SK-N-SH (cell line): ENCODE results near the gene SCNN1B. TPM values are rescaled to one million over a fixed set of nuclear protein-coding genes. Genes with fewer than 3 reads are reported as not detected.

ENCODE experiments used
- CTCF ChIA-PET: fragments of 300-600, 350-600 bp; formaldehyde crosslinking; extraction: SDS; loops from one replicate; lab custom pipeline; 2021; lab: Yijun Ruan, JAX
- POLR2A ChIA-PET: fragments of 350-600 bp; sonication (Branson Sonifier 250); formaldehyde crosslinking; extraction: SDS; loops from one replicate; lab custom pipeline; 2020; ENCODE audit warnings: antibody characterized with exemption, inconsistent platforms; lab: Yijun Ruan, JAX
- DNase-seq: peaks from one replicate; pipeline ENCODE4 v3.0.0; 2012
- H2AFZ ChIP-seq: fragments of 200-600 bp; sonication (generic); 2 replicates; pipeline ENCODE4 v1.8.1; 2016; ENCODE audit warnings: antibody characterized with exemption, mild to moderate bottlenecking, low read depth
- H3F3A ChIP-seq: fragments of 200-600 bp; sonication (generic); replicated peaks from 2 replicates; pipeline ENCODE3; 2016; ENCODE audit warnings: antibody characterized with exemption, mild to moderate bottlenecking; ENCODE audit not compliant: insufficient read depth
- H3K27ac ChIP-seq, 2 experiments: fragments of 200-500 bp in 1 of 2; fragments of 200-600 bp in 1 of 2; sonication (Bioruptor generic) in 1 of 2; sonication (generic), shearing (Covaris generic) in 1 of 2; 2 replicates each; pipeline versions ENCODE4 v1.5.1 to v1.6.1; 2014 to 2016; ENCODE audit warnings: low read depth in 2 of 2, inconsistent platforms in 1 of 2, low read length in 1 of 2, mild to moderate bottlenecking in 1 of 2, mixed read lengths in 1 of 2
- H3K27me3 ChIP-seq: fragments of 200-600 bp; sonication (generic), shearing (Covaris generic); 2 replicates; pipeline ENCODE4 v1.6.1; 2016; ENCODE audit warnings: mixed run types; ENCODE audit not compliant: insufficient read depth
- H3K36me3 ChIP-seq, 2 experiments: fragments of 200-500 bp in 1 of 2; fragments of 200-600 bp in 1 of 2; sonication (Bioruptor generic) in 1 of 2; sonication (generic) in 1 of 2; replicated peaks in 1 of 2; 2 replicates each; pipeline versions ENCODE3 to v1.5.1; 2014 to 2016; ENCODE audit warnings: low read length in 1 of 2, mild to moderate bottlenecking in 1 of 2; ENCODE audit not compliant: insufficient read depth in 2 of 2, control insufficient read depth in 1 of 2
- H3K4me1 ChIP-seq, 2 experiments: fragments of 200-500 bp in 1 of 2; fragments of 200-600 bp in 1 of 2; sonication (Bioruptor generic) in 1 of 2; sonication (generic), shearing (Covaris generic) in 1 of 2; 2 replicates each; pipeline versions ENCODE4 v1.5.1 to v1.6.1; 2014 to 2016; ENCODE audit warnings: low read depth in 1 of 2, low read length in 1 of 2, mixed run types in 1 of 2; ENCODE audit not compliant: insufficient read depth in 2 of 2, control insufficient read depth in 1 of 2
- H3K4me2 ChIP-seq: fragments of 200-600 bp; sonication (generic), shearing (Covaris generic); 2 replicates; pipeline ENCODE4 v1.6.1; 2017; ENCODE audit warnings: mixed run types
- H3K4me3 ChIP-seq, 2 experiments: fragments of 200-500 bp in 1 of 2; fragments of 200-600 bp in 1 of 2; sonication (Bioruptor generic) in 1 of 2; sonication (generic), shearing (Covaris generic) in 1 of 2; 2 replicates each; pipeline versions ENCODE4 v1.5.1 to v1.8.1; 2014 to 2016; ENCODE audit warnings: low read depth in 2 of 2, inconsistent platforms in 1 of 2, low read length in 1 of 2, mild to moderate bottlenecking in 1 of 2, mixed read lengths in 1 of 2, moderate library complexity in 1 of 2
- H3K79me2 ChIP-seq: fragments of 200-600 bp; sonication (generic); 2 replicates; pipeline ENCODE4 v1.8.1; 2017; ENCODE audit warnings: mild to moderate bottlenecking; ENCODE audit not compliant: insufficient read depth
- H3K9ac ChIP-seq: fragments of 200-600 bp; sonication (generic); 2 replicates; pipeline ENCODE4 v1.6.1; 2017; ENCODE audit warnings: mixed run types
- H3K9me2 ChIP-seq: fragments of 200-600 bp; sonication (generic); 2 replicates; pipeline ENCODE4 v1.6.1; 2017; ENCODE audit warnings: mixed run types
- H3K9me3 ChIP-seq: fragments of 200-600 bp; sonication (generic); 2 replicates; pipeline ENCODE4 v1.6.1; 2017; ENCODE audit warnings: mixed run types, mild to moderate bottlenecking, moderate library complexity
- H4K20me1 ChIP-seq: fragments of 200-600 bp; sonication (generic); 2 replicates; pipeline ENCODE4 v1.6.1; 2017; ENCODE audit warnings: mild to moderate bottlenecking, mixed run types; ENCODE audit not compliant: insufficient read depth
- CHD2 ChIP-seq: fragments of 150-350 bp; IDR thresholded peaks from 2 replicates; pipeline ENCODE4 v1.6.1; 2018; ENCODE audit warnings: low read length; ENCODE audit not compliant: partially characterized antibody
- EP300 ChIP-seq, 2 experiments: IDR thresholded peaks; 2 replicates each; pipeline versions ENCODE4 v1.4.0 to v1.6.1; 2012; ENCODE audit warnings: borderline replicate concordance in 1 of 2, low read depth in 1 of 2, low read length in 1 of 2
- EZH2phosphoT487 ChIP-seq: fragments of 200-600 bp; sonication (generic); IDR thresholded peaks from 2 replicates; pipeline ENCODE4 v1.6.1; 2017; ENCODE audit warnings: low read depth, mixed run types, mild to moderate bottlenecking, antibody characterized with exemption, moderate library complexity, borderline replicate concordance
- FOSL2 ChIP-seq: IDR thresholded peaks from 2 replicates; pipeline ENCODE4 v1.4.0; 2012; ENCODE audit warnings: low read depth, mild to moderate bottlenecking, moderate library complexity, borderline replicate concordance
- FOXM1 ChIP-seq: IDR thresholded peaks from 2 replicates; pipeline ENCODE4 v1.4.0; 2012; ENCODE audit warnings: low read depth, mild to moderate bottlenecking
- GABPA ChIP-seq: IDR thresholded peaks from 2 replicates; pipeline ENCODE4 v1.4.0; 2012; ENCODE audit warnings: low read depth, mild to moderate bottlenecking
- GATA2 ChIP-seq: sonication (generic); formaldehyde crosslinking; IDR thresholded peaks from 2 replicates; pipeline ENCODE4 v1.5.0; 2020; ENCODE audit warnings: mild to moderate bottlenecking, missing genetic modification reagents
- JUND ChIP-seq: IDR thresholded peaks from 2 replicates; pipeline ENCODE4 v1.4.0; 2012
- MXI1 ChIP-seq: IDR thresholded peaks from 2 replicates; pipeline ENCODE4 v1.6.1; 2012; ENCODE audit warnings: mild to moderate bottlenecking, low read depth, low read length, improper control_type of control experiment
- NRF1 ChIP-seq: IDR thresholded peaks from 2 replicates; pipeline ENCODE4 v1.6.1; 2012; ENCODE audit warnings: low read depth, mild to moderate bottlenecking, low read length
- RAD21 ChIP-seq: IDR thresholded peaks from 2 replicates; pipeline ENCODE4 v1.6.1; 2012; ENCODE audit warnings: mild to moderate bottlenecking, low read length
- RCOR1 ChIP-seq: fragments of 150-350 bp; IDR thresholded peaks from 2 replicates; pipeline ENCODE4 v1.6.1; 2017; ENCODE audit warnings: antibody characterized with exemption, low read length
- RFX5 ChIP-seq: IDR thresholded peaks from 2 replicates; pipeline ENCODE4 v1.6.1; 2012; ENCODE audit warnings: mild to moderate bottlenecking, improper control_type of control experiment, low read length
- RXRA ChIP-seq: IDR thresholded peaks from 2 replicates; pipeline ENCODE4 v1.4.0; 2012; ENCODE audit warnings: low read depth, mild to moderate bottlenecking, borderline replicate concordance
- SIN3A ChIP-seq: IDR thresholded peaks from 2 replicates; pipeline ENCODE4 v1.6.1; 2012; ENCODE audit warnings: low read depth, mild to moderate bottlenecking, low read length, moderate library complexity, borderline replicate concordance
- SMC3 ChIP-seq: IDR thresholded peaks from 2 replicates; pipeline ENCODE4 v1.6.1; 2012; ENCODE audit warnings: low read depth, low read length, improper control_type of control experiment
- TCF12 ChIP-seq: IDR thresholded peaks from 2 replicates; pipeline ENCODE4 v1.4.0; 2012
- TEAD4 ChIP-seq: IDR thresholded peaks from 2 replicates; pipeline ENCODE4 v1.4.0; 2012; ENCODE audit warnings: mild to moderate bottlenecking, borderline replicate concordance; ENCODE audit not compliant: insufficient read depth
- WGBS: methylation state at CpG from one replicate; pipeline ENCODE4 v1.1.6; 2017; ENCODE audit warnings: low lambda C conversion rate; 5-methylcytosine and 5-hydroxymethylcytosine counted together
- polyA plus RNA-seq, 3 experiments: library from polyadenylated mRNA; depleted of rRNA; stranded (reverse); fragments of >200 nt; gene quantifications; 2 replicates each; pipeline ENCODE4 v1.2.3, GENCODE V29; 2012
- TF ChIP-seq, protein P1 (sequence below): IDR thresholded peaks from 2 replicates; pipeline ENCODE4 v1.4.0; 2012; ENCODE audit warnings: low read depth, borderline replicate concordance
- TF ChIP-seq, protein P2 (sequence below): fragments of 200-600 bp; sonication (generic); IDR thresholded peaks from 2 replicates; pipeline ENCODE4 v1.6.1; 2017; ENCODE audit warnings: antibody characterized with exemption, mild to moderate bottlenecking, moderate library complexity

Gene SCNN1B
- polyA plus RNA-seq, 1 of the 3 experiments (the other 2 are of a cell fraction): not detected

DNA sequence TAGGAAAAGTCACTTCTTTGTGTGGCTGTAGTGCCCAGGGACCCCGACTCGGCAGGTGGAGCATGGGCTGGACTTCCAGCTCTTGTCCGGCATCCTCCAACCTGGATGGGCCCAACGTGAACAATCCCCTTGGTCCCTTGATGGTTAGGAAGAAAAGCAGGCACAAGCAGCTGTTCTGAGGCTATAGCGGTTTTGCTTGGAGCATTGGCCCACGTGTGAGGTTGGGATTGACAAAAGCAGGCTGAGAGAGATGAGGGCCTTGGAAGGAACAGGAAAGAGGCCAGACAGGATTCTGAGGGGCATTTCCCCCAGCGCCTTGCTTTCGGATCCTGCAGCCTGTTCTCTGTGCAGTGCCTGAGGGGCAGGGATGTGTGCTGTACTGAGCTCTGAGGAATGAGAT lies 28.1 kb downstream of the SCNN1B start:
- Histone ChIP-seq H3K9me2 (no peaks in the 10 kb centered on the region), H3K27ac (no peak overlapping the region), H3F3A (no peaks in the 10 kb centered on the region), H3K9me3 (no peaks in the 10 kb centered on the region), H3K79me2 (no peaks in the 10 kb centered on the region), H3K4me1 (peaks cover 0 to 3% of the 10 kb centered on the region in 2 experiments; a peak in 1 of 4 replicates), H3K4me3 (no peak overlapping the region), H3K4me2 (no peak overlapping the region), H2AFZ (no peak overlapping the region), H3K9ac (no peak overlapping the region), H4K20me1 (no peaks in the 10 kb centered on the region), H3K27me3 (no peaks in the 10 kb centered on the region), H3K36me3 (no peaks in the 10 kb centered on the region)
- ChIA-PET CTCF (interaction anchor here (1.6 kb wide), 1 partner anchor 9 kb away, joined by 4 read pairs; no protein-coding TSS in a partner anchor), POLR2A (no interaction called here)
- TF ChIP-seq RAD21 (no peak), SMC3 (no peak)
- 52% methylated on average over 6 of the region's 8 CpGs for WGBS
- no peak for DNase-seq

DNA sequence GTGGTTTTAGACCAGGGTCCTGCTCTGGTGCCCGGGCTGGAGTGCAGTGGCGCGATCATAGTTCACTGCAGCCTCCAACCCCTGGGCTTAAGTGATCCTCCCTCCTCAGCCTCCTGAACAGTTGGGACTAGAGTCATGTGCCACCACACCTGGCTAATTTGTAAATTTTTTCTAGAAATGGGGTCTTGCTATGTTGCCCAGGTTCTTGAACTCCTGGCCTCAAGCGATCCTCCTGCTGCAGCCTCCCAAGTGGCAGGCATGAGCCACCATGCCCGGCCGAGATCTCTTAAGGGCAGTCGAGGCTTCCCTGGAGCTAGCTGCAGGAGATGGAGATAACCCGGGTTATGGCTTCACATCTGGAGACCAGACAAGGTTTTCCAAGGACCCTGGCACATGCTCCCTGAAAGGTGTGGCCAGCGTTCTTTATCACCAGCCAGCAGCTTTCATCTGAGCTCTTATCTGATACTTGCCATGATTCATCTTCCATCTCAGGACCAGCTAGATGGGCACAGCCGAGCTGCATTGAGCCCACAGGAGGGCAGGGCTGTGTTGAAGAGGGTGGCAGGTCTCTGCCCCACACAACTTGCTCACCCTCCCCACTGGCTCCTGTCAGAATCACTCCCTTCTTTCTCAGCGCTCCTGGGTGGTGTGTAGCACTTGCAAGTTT lies 28.6 kb downstream of the SCNN1B start:
- no peaks in the 10 kb centered on the region for H3K36me3 ChIP-seq
- WGBS: 30% methylated on average over 11 of the region's 11 CpGs
- no peak overlapping the region for H3K4me3 ChIP-seq
- H4K20me1 ChIP-seq: no peaks in the 10 kb centered on the region
- peaks cover 0 to 3% of the 10 kb centered on the region in 2 experiments; a peak in 1 of 4 replicates for H3K4me1 ChIP-seq
- no peaks in the 10 kb centered on the region for H3K9me2 ChIP-seq
- ChIA-PET POLR2A (interaction anchor here (0.7 kb wide), 1 partner anchor 122 kb away, joined by 3 read pairs; no protein-coding TSS in a partner anchor), CTCF (interaction anchor here (1.4 to 1.6 kb wide), 2 partner anchors 9 to 28 kb away, joined by 4 read pairs; no protein-coding TSS in a partner anchor)
- no peak overlapping the region for H3K27ac ChIP-seq
- no peaks in the 10 kb centered on the region for H3K27me3 ChIP-seq
- no peak overlapping the region for H3K9ac ChIP-seq
- no peaks in the 10 kb centered on the region for H3K9me3 ChIP-seq
- H3K4me2 ChIP-seq: no peak overlapping the region
- no peak overlapping the region for H2AFZ ChIP-seq
- TF ChIP-seq RCOR1 (peak; percentile 55; the same call in 1 of the 2 replicates), GATA2 (CRISPR knock-in tag) (peak; percentile 68), CHD2 (no peak), RAD21 (no peak), MXI1 (no peak), RXRA (no peak), NRF1 (no peak), TEAD4 (no peak), FOSL2 (no peak), RFX5 (no peak), TCF12 (no peak), EZH2phosphoT487 (no peak), EP300 (IDR thresholded peaks at IDR 0.05; ENCODE audit: borderline replicate concordance in 1 of 2, low read depth in 1 of 2, low read length in 1 of 2) (peak in 1 of 2 experiments; percentile 9; a peak in 1 of 4 replicates), JUND (no peak), SIN3A (no peak), GABPA (no peak), SMC3 (no peak), FOXM1 (no peak)
- TF ChIP-seq, protein P1, sequence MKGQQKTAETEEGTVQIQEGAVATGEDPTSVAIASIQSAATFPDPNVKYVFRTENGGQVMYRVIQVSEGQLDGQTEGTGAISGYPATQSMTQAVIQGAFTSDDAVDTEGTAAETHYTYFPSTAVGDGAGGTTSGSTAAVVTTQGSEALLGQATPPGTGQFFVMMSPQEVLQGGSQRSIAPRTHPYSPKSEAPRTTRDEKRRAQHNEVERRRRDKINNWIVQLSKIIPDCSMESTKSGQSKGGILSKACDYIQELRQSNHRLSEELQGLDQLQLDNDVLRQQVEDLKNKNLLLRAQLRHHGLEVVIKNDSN: no peak
- TF ChIP-seq, protein P2, sequence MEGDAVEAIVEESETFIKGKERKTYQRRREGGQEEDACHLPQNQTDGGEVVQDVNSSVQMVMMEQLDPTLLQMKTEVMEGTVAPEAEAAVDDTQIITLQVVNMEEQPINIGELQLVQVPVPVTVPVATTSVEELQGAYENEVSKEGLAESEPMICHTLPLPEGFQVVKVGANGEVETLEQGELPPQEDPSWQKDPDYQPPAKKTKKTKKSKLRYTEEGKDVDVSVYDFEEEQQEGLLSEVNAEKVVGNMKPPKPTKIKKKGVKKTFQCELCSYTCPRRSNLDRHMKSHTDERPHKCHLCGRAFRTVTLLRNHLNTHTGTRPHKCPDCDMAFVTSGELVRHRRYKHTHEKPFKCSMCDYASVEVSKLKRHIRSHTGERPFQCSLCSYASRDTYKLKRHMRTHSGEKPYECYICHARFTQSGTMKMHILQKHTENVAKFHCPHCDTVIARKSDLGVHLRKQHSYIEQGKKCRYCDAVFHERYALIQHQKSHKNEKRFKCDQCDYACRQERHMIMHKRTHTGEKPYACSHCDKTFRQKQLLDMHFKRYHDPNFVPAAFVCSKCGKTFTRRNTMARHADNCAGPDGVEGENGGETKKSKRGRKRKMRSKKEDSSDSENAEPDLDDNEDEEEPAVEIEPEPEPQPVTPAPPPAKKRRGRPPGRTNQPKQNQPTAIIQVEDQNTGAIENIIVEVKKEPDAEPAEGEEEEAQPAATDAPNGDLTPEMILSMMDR: no peak
- TF ChIP-seq, all 33 proteins: peak for 3
- peak; percentile 55 for DNase-seq
- Histone ChIP-seq H3F3A (no peaks in the 10 kb centered on the region), H3K79me2 (no peaks in the 10 kb centered on the region)
